ENCODE measurements around the gene TUBA4A. TPM values are rescaled to one million over a fixed set of nuclear protein-coding genes. Genes with fewer than 3 reads are reported as not detected.

Gene TUBA4A
- total and polyA plus RNA-seq, 2 of the 4 experiments (the other 2 are of a cell fraction): 21.9 to 35.6 TPM

DNA sequence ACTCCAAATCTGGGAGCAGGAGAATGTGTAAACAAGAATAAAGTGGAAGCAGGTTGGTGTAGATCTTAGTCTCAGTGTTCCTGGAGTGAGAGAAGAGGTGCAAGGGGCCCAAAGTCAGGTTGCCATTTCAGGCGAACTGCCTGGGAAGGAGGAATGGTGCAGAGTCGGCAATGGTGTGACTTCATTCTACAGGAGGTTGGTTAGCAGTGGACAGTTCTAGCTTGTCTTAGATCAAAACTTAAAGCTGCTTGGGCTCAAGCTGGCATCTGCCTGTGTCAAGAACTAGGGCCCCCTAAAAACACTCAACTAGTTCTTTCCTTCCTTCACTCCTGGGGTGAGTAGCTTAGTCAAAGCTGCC, 4.9 kb downstream of the TUBA4A start:
- no TSS peak for BruUV-seq (replicated peaks)
- H3K4me3 ChIP-seq (ENCODE audit: insufficient read depth, low read depth, low read length): no peak overlapping the region
- H4K91ac ChIP-seq (ENCODE audit: insufficient read depth, low read depth, low read length): peak overlapping the region; percentile 82; the same call in 1 of the 2 replicates
- peak overlapping the region; percentile 32; the same call in 1 of the 2 replicates for H3K14ac ChIP-seq (replicated peaks; ENCODE audit: low read depth, low read length)
- peak overlapping the region; percentile 70 for H2BK120ac ChIP-seq (ENCODE audit: low read depth, low read length)
- H3K4me1 ChIP-seq (ENCODE audit: control insufficient read depth, insufficient read depth, low read length): peaks cover 44% of the 10 kb centered on the region
- ChIA-PET POLR2A (ENCODE audit: unreplicated experiment) (interaction anchor here (1.0 kb wide), 1 partner anchor 20 kb away, joined by 18 read pairs; the partner anchor contains the start of genes ANKZF1 and ATG9A), CTCF (interaction anchor here (0.8 to 2.3 kb wide), 2 partner anchors 31 to 46 kb away, joined by 8 to 10 read pairs; no protein-coding TSS in a partner anchor)
- peak overlapping the region; percentile 3; the same call in 1 of the 2 replicates for H3K18ac ChIP-seq (ENCODE audit: low read depth, low read length)
- peak overlapping the region; percentile 90 for H2BK5ac ChIP-seq (ENCODE audit: low read depth, low read length, poor library complexity, severe bottlenecking)
- peak overlapping the region; percentile 99 for H2AK9ac ChIP-seq (replicated peaks; ENCODE audit: low read depth, low read length, poor library complexity)
- H3K27ac ChIP-seq (ENCODE audit: insufficient read depth, low read length): peak overlapping the region; percentile 72
- peak overlapping the region; percentile 36 for H4K5ac ChIP-seq (ENCODE audit: low read depth, low read length)
- H3K9me3 ChIP-seq (ENCODE audit: control insufficient read depth, insufficient read depth, low read length): no peaks in the 10 kb centered on the region
- ATAC-seq (ENCODE audit: low read depth): no peak
- H4K8ac ChIP-seq (ENCODE audit: low read depth in 2 of 2, low read length in 2 of 2): peak overlapping the region in 1 of 2 experiments; percentile 82; a peak in 3 of 4 replicates
- H4K20me1 ChIP-seq (ENCODE audit: insufficient read depth, low read length): 0 out of 2 replicates have a peak, but pooled peaks cover 8% of the 10 kb centered on the region
- DNase-seq: no peak
- peak overlapping the region; percentile 7; the same call in 1 of the 2 replicates for H3K9ac ChIP-seq (ENCODE audit: low read depth, low read length)
- no CpG with 5 or more reads among the region's 2 CpGs for WGBS, 2 experiments (ENCODE audit: extremely low coverage in 2 of 2, insufficient read length in 1 of 2)
- H3K36me3 ChIP-seq (ENCODE audit: control insufficient read depth, insufficient read depth, low read length): peaks cover 21% of the 10 kb centered on the region; the same call in 1 of the 2 replicates
- dilution Hi-C loops (cut with HindIII; ENCODE audit: low sequenced_read_pairs, unreplicated experiment): no loop called here
- peak overlapping the region; percentile 44; the same call in 1 of the 2 replicates for H3K23ac ChIP-seq (ENCODE audit: low read depth, low read length)
- intact Hi-C loops (cut with micrococcal nuclease): no loop called here
- in situ Hi-C loops (cut with MboI; ENCODE audit: low sequenced_read_pairs): no loop called here
- peaks cover 23 to 48% of the 10 kb centered on the region in 2 experiments for H3K79me1 ChIP-seq (ENCODE audit: low read depth in 1 of 2, low read length in 2 of 2)
- peak overlapping the region; percentile 45; the same call in 1 of the 2 replicates for H3K56ac ChIP-seq (ENCODE audit: extremely low read depth, insufficient read depth, low read length)
- no peaks in the 10 kb centered on the region for H3K27me3 ChIP-seq (ENCODE audit: control insufficient read depth, insufficient read depth, low read length)
- H2AFZ ChIP-seq (replicated peaks; ENCODE audit: low read length, poor library complexity): no peak overlapping the region
- peaks cover 49% of the 10 kb centered on the region for H3K9me1 ChIP-seq (ENCODE audit: insufficient read depth, low read length)
- peak overlapping the region; percentile 54 for H2BK20ac ChIP-seq (ENCODE audit: low read depth, low read length)
- peak overlapping the region; percentile 1; the same call in 1 of the 2 replicates for H3K4me2 ChIP-seq (ENCODE audit: low read depth, low read length)
- H3K4ac ChIP-seq (ENCODE audit: low read depth, low read length): peak overlapping the region; percentile 87
- peak overlapping the region; percentile 50; the same call in 2 of the 3 replicates for H2BK15ac ChIP-seq (ENCODE audit: low read depth, low read length)
- H2AK5ac ChIP-seq (ENCODE audit: low read depth, low read length): peak overlapping the region; percentile 78
- no peak for TF ChIP-seq FOS (IDR thresholded peaks at IDR 0.05; ENCODE audit: low read depth, low read length)
- TF ChIP-seq, protein P1, sequence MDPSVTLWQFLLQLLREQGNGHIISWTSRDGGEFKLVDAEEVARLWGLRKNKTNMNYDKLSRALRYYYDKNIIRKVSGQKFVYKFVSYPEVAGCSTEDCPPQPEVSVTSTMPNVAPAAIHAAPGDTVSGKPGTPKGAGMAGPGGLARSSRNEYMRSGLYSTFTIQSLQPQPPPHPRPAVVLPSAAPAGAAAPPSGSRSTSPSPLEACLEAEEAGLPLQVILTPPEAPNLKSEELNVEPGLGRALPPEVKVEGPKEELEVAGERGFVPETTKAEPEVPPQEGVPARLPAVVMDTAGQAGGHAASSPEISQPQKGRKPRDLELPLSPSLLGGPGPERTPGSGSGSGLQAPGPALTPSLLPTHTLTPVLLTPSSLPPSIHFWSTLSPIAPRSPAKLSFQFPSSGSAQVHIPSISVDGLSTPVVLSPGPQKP (IDR thresholded peaks at IDR 0.05; ENCODE audit: borderline replicate concordance, low read depth, low read length): no peak
- TF ChIP-seq CHD1 (IDR thresholded peaks at IDR 0.05; ENCODE audit: low read depth, low read length): no peak
- no peak for TF ChIP-seq RCOR1 (IDR thresholded peaks at IDR 0.05; ENCODE audit: insufficient replicate concordance, low read length)
- 0 out of 2 replicates have a peak, but pooled peaks have one; percentile 10 for TF ChIP-seq POLR2A (IDR thresholded peaks at IDR 0.05; ENCODE audit: low read depth, low read length)

Data from IMR-90 (cell line).